CD4-positive, alpha-beta T cell (primary cell): Measurements from ENCODE around the gene DEDD2. TPM values are rescaled to one million over a fixed set of nuclear protein-coding genes. Genes with fewer than 3 reads are reported as not detected.

Experiments
- ATAC-seq: fragments of 200-7000 bp; cut with Tn5 transposase; one replicate; pipeline ENCODE4 v1.10.0; 2022; ENCODE audit warnings: mild to moderate bottlenecking; ENCODE audit not compliant: poor library complexity
- CTCF ChIA-PET: fragments of 350-600 bp; sonication (Branson Sonifier 250); formaldehyde crosslinking; loops from one replicate; lab custom pipeline; 2021; ENCODE audit warnings: antibody characterized with exemption, inconsistent platforms; lab: Charles Lee
- POLR2A ChIA-PET: fragments of 350-600 bp; sonication (Branson Sonifier 250); formaldehyde crosslinking; loops from one replicate; lab custom pipeline; 2021; ENCODE audit warnings: antibody characterized with exemption, inconsistent platforms; lab: Charles Lee
- DNase-seq, 14 experiments: peaks; one replicate each; pipeline ENCODE4 v3.0.0-alpha.2; 2013 to 2020; ENCODE audit warnings: mixed read lengths in 2 of 14
- H3K27ac ChIP-seq, 2 donors: one replicate each; pipeline versions ENCODE4 v1.5.1 to v1.7.0; 2013; ENCODE audit warnings: low read length in 2 of 2, low read depth in 1 of 2, mild to moderate bottlenecking in 1 of 2
- H3K27me3 ChIP-seq, 2 experiments: 1 replicate in 1 of 2; 2 replicates in 1 of 2; pipeline versions ENCODE4 v1.6.1 to v1.7.0; 2013; ENCODE audit warnings: low read length in 2 of 2, control low read depth in 1 of 2, mild to moderate bottlenecking in 1 of 2, moderate library complexity in 1 of 2; ENCODE audit not compliant: insufficient read depth in 2 of 2, control insufficient read depth in 1 of 2
- H3K36me3 ChIP-seq: one replicate; pipeline ENCODE4 v1.6.1; 2013; ENCODE audit warnings: low read length, control low read depth; ENCODE audit not compliant: insufficient read depth
- H3K4me1 ChIP-seq: one replicate; pipeline ENCODE4 v1.6.1; 2013; ENCODE audit warnings: low read length, control low read depth; ENCODE audit not compliant: insufficient read depth
- H3K4me3 ChIP-seq: one replicate; pipeline ENCODE4 v1.5.1; 2013; ENCODE audit warnings: mild to moderate bottlenecking, low read length, moderate library complexity
- H3K9me3 ChIP-seq, 2 experiments: 1 replicate in 1 of 2; 2 replicates in 1 of 2; pipeline versions ENCODE4 v1.6.1 to v1.7.0; 2013; ENCODE audit warnings: low read length in 2 of 2, mild to moderate bottlenecking in 2 of 2, control low read depth in 1 of 2, moderate library complexity in 1 of 2; ENCODE audit not compliant: control insufficient read depth in 1 of 2, insufficient read depth in 1 of 2
- H3K27ac Mint-ChIP-seq: one replicate; pipeline ENCODE4 v1.8.0; 2020; ENCODE audit warnings: mixed read lengths
- H3K27me3 Mint-ChIP-seq: one replicate; pipeline ENCODE4 v1.8.0; 2021; ENCODE audit warnings: mixed read lengths
- H3K36me3 Mint-ChIP-seq: one replicate; pipeline ENCODE4 v1.8.0; 2021; ENCODE audit warnings: low read depth, mixed read lengths
- H3K4me1 Mint-ChIP-seq: one replicate; pipeline ENCODE4 v1.8.0; 2021; ENCODE audit warnings: low read depth, mixed read lengths
- H3K4me3 Mint-ChIP-seq: one replicate; pipeline ENCODE4 v1.8.0; 2020; ENCODE audit warnings: mild to moderate bottlenecking, mixed read lengths
- H3K9me3 Mint-ChIP-seq: one replicate; pipeline ENCODE4 v1.8.0; 2020; ENCODE audit warnings: mixed read lengths
- intact Hi-C, 2 experiments: fragments of 100-400 bp; cut with DNase I in 1 of 2; cut with micrococcal nuclease in 1 of 2; formaldehyde crosslinking; loops; one replicate each; pipeline versions ENCODE4 v1.15.1 to v1.9.0; 2023 to 2025; cut with DNase I, micrococcal nuclease
- total RNA-seq, 174 experiments: library from RNA in 2 of 174; stranded (reverse) in 2 of 174; gene quantifications; one replicate each; pipeline ENCODE4 v1.2.3 and lab custom pipeline; 2021 to 2026
- TF ChIP-seq, protein P1 (sequence below): fragments of 200-600 bp; IDR thresholded peaks from one replicate; pipeline ENCODE4 v1.8.0; 2022; ENCODE audit warnings: antibody characterized with exemption, mild to moderate bottlenecking

The DEDD2 gene
- total RNA-seq, 2 experiments from 2014 or later: 96.5 to 103 TPM

GRCh38 chr19:42250183-42250665 lies 32.7 kb upstream of the DEDD2 start:
- H3K36me3 Mint-ChIP-seq: peaks cover 16% of the 10 kb centered on the region
- ChIA-PET CTCF (no interaction called here), POLR2A (interaction anchor here (0.7 to 1.5 kb wide), 5 partner anchors 29 to 118 kb away, joined by 3 to 6 read pairs (median 3); partner anchors contain the start of genes PAFAH1B3, POU2F2 and PRR19)
- TF ChIP-seq, protein P1, sequence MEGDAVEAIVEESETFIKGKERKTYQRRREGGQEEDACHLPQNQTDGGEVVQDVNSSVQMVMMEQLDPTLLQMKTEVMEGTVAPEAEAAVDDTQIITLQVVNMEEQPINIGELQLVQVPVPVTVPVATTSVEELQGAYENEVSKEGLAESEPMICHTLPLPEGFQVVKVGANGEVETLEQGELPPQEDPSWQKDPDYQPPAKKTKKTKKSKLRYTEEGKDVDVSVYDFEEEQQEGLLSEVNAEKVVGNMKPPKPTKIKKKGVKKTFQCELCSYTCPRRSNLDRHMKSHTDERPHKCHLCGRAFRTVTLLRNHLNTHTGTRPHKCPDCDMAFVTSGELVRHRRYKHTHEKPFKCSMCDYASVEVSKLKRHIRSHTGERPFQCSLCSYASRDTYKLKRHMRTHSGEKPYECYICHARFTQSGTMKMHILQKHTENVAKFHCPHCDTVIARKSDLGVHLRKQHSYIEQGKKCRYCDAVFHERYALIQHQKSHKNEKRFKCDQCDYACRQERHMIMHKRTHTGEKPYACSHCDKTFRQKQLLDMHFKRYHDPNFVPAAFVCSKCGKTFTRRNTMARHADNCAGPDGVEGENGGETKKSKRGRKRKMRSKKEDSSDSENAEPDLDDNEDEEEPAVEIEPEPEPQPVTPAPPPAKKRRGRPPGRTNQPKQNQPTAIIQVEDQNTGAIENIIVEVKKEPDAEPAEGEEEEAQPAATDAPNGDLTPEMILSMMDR: no peak
- peaks cover 29% of the 10 kb centered on the region for H3K4me1 Mint-ChIP-seq
- H3K4me3 Mint-ChIP-seq: peak overlapping the region; percentile 70
- ATAC-seq (no peak), DNase-seq (no peak)
- intact Hi-C loops: no loop called here
- Histone ChIP-seq H3K4me3 (no peak overlapping the region), H3K9me3 (no peaks in the 10 kb centered on the region), H3K4me1 (peaks cover 40% of the 10 kb centered on the region), H3K36me3 (peaks cover 18% of the 10 kb centered on the region), H3K27ac (peak overlapping the region in 1 of 2 donors; percentile 46), H3K27me3 (no peaks in the 10 kb centered on the region)
- no peaks in the 10 kb centered on the region for H3K27me3 Mint-ChIP-seq
- peak overlapping the region; percentile 79 for H3K27ac Mint-ChIP-seq
- H3K9me3 Mint-ChIP-seq: no peaks in the 10 kb centered on the region

DNA sequence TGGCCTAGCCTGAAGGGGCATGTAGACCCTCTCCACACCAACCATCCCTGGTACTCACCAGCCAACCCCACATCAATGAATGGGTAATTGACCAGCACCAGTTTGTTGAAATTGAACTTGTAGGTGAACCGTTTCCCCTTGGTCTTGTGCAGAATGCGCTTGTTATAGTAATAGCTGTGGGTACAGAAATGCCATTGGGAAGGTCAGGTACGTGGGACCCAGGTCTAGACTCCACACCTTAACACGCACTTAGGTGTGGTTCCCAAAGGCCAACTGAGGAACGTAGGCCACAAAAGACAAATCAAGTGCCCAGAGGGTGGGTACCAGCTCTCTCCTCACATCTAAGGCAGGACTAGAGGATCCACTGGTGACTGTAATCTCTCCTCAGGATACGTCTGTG lies 32.3 kb upstream of the DEDD2 start:
- Histone ChIP-seq H3K27ac (no peak overlapping the region), H3K36me3 (peaks cover 18% of the 10 kb centered on the region), H3K27me3 (no peaks in the 10 kb centered on the region), H3K4me3 (no peak overlapping the region), H3K9me3 (no peaks in the 10 kb centered on the region), H3K4me1 (peaks cover 44% of the 10 kb centered on the region)
- ATAC-seq (no peak), DNase-seq (no peak)
- ChIA-PET POLR2A (interaction anchor here (1.0 kb wide), 1 partner anchor 29 kb away, joined by 3 read pairs; no protein-coding TSS in a partner anchor), CTCF (no interaction called here)
- Mint-ChIP-seq H3K27ac (peak overlapping the region; percentile 79), H3K9me3 (no peaks in the 10 kb centered on the region), H3K27me3 (no peaks in the 10 kb centered on the region), H3K4me1 (peaks cover 33% of the 10 kb centered on the region), H3K4me3 (peak overlapping the region; percentile 70), H3K36me3 (peaks cover 16% of the 10 kb centered on the region)
- TF ChIP-seq, protein P1: no peak
- intact Hi-C loops: no loop called here

GRCh38 chr19:42249149-42249750 lies 31.8 kb upstream of the DEDD2 start:
- H3K9me3 Mint-ChIP-seq: no peaks in the 10 kb centered on the region
- TF ChIP-seq, protein P1: no peak
- no peaks in the 10 kb centered on the region for H3K9me3 ChIP-seq
- peaks cover 16% of the 10 kb centered on the region for H3K36me3 Mint-ChIP-seq
- H3K4me1 Mint-ChIP-seq: peaks cover 38% of the 10 kb centered on the region
- POLR2A ChIA-PET: interaction anchor here (1.0 kb wide), 1 partner anchor 28 kb away, joined by 3 read pairs; no protein-coding TSS in a partner anchor
- H3K4me1 ChIP-seq: peaks cover 47% of the 10 kb centered on the region
- DNase-seq (peak in 1 of 14 experiments; percentile 34), ATAC-seq (no peak)
- no peak overlapping the region for H3K4me3 ChIP-seq
- peak overlapping the region; percentile 25 for H3K4me3 Mint-ChIP-seq
- H3K27me3 Mint-ChIP-seq: no peaks in the 10 kb centered on the region
- no peak overlapping the region for H3K27ac Mint-ChIP-seq
- H3K27ac ChIP-seq: no peak overlapping the region
- H3K36me3 ChIP-seq: peaks cover 18% of the 10 kb centered on the region
- intact Hi-C loops: no loop called here
- CTCF ChIA-PET: no interaction called here
- no peaks in the 10 kb centered on the region for H3K27me3 ChIP-seq
